Panc1 (cell line): ENCODE measurements around the gene ZNF775.

Source experiments
- CTCF ChIP-seq: fragments of 450-650 bp; IDR thresholded peaks from 2 replicates; pipeline ENCODE4 v1.5.1; 2017; ENCODE audit warnings: mild to moderate bottlenecking
- POLR2AphosphoS5 ChIP-seq: IDR thresholded peaks from 2 replicates; pipeline ENCODE4 v1.6.1; 2012; ENCODE audit warnings: mild to moderate bottlenecking, low read depth, low read length, moderate library complexity

- TF ChIP-seq CTCF (no peak), POLR2AphosphoS5 (no peak)
These were observed 48.8 kb upstream of the ZNF775 start for GRCh38 chr7:150330211-150330885.
